Astrocyte (in vitro differentiated cells and primary cell): Measurements from ENCODE around the gene ROR2. TPM values are rescaled to one million over a fixed set of nuclear protein-coding genes. Genes with fewer than 3 reads are reported as not detected.

ENCODE experiments used
- DNase-seq: peaks from one replicate; pipeline ENCODE4 v3.0.0-alpha.2; 2010; ENCODE audit warnings: low read depth
- FAIRE-seq: peaks from 2 replicates; lab custom pipeline; 2011; peaks lifted over from hg19 to GRCh38; lab: Jason Lieb, UNC
- H2AFZ ChIP-seq: 2 replicates; pipeline ENCODE4 v1.6.0; 2012; ENCODE audit warnings: low read depth, low read length, inconsistent platforms
- H3K27ac ChIP-seq: 2 replicates; pipeline ENCODE4 v1.5.1; 2011; ENCODE audit warnings: low read depth, low read length, inconsistent platforms
- H3K27me3 ChIP-seq: 2 replicates; pipeline ENCODE4 v1.6.0; 2011; ENCODE audit warnings: low read length, inconsistent platforms; ENCODE audit not compliant: insufficient read depth
- H3K36me3 ChIP-seq: 2 replicates; pipeline ENCODE4 v1.5.1; 2011; ENCODE audit warnings: low read length, inconsistent platforms; ENCODE audit not compliant: insufficient read depth
- H3K4me1 ChIP-seq: 2 replicates; pipeline ENCODE4 v1.5.1; 2011; ENCODE audit warnings: low read length, inconsistent platforms; ENCODE audit not compliant: insufficient read depth
- H3K4me2 ChIP-seq: 2 replicates; pipeline ENCODE4 v1.6.0; 2012; ENCODE audit warnings: low read length, inconsistent platforms
- H3K4me3 ChIP-seq: 2 replicates; pipeline ENCODE4 v1.5.1; 2011; ENCODE audit warnings: low read depth, mild to moderate bottlenecking, low read length, inconsistent platforms; ENCODE audit not compliant: insufficient read depth
- H3K79me2 ChIP-seq: 2 replicates; pipeline ENCODE4 v1.6.0; 2012; ENCODE audit warnings: mild to moderate bottlenecking, low read length, inconsistent platforms; ENCODE audit not compliant: insufficient read depth
- H3K9ac ChIP-seq: 2 replicates; pipeline ENCODE4 v1.6.0; 2012; ENCODE audit warnings: mild to moderate bottlenecking, low read length, inconsistent platforms
- H3K9me3 ChIP-seq: 2 replicates; pipeline ENCODE4 v1.5.1; 2012; ENCODE audit warnings: low read depth, mild to moderate bottlenecking, low read length, inconsistent platforms; ENCODE audit not compliant: insufficient read depth
- H4K20me1 ChIP-seq: 2 replicates; pipeline ENCODE4 v1.6.0; 2012; ENCODE audit warnings: low read length, inconsistent platforms; ENCODE audit not compliant: insufficient read depth
- H3K27ac Mint-ChIP-seq: one replicate; pipeline ENCODE4 v1.8.0; 2021; ENCODE audit warnings: mild to moderate bottlenecking, mixed read lengths; ENCODE audit not compliant: unreplicated experiment
- H3K27me3 Mint-ChIP-seq: one replicate; pipeline ENCODE4 v1.8.0; 2021; ENCODE audit warnings: low read depth, mixed read lengths; ENCODE audit not compliant: unreplicated experiment
- H3K36me3 Mint-ChIP-seq: one replicate; pipeline ENCODE4 v1.8.0; 2021; ENCODE audit warnings: low read depth, mixed read lengths; ENCODE audit not compliant: unreplicated experiment
- H3K4me1 Mint-ChIP-seq: one replicate; pipeline ENCODE4 v1.8.0; 2021; ENCODE audit warnings: low read depth, mixed read lengths; ENCODE audit not compliant: unreplicated experiment
- H3K4me3 Mint-ChIP-seq: one replicate; pipeline ENCODE4 v1.8.0; 2021; ENCODE audit warnings: mild to moderate bottlenecking, moderate library complexity, mixed read lengths; ENCODE audit not compliant: unreplicated experiment
- H3K9me3 Mint-ChIP-seq: one replicate; pipeline ENCODE4 v1.8.0; 2021; ENCODE audit warnings: mild to moderate bottlenecking, mixed read lengths; ENCODE audit not compliant: unreplicated experiment
- EZH2 ChIP-seq: IDR thresholded peaks from 2 replicates; pipeline ENCODE4 v1.6.1; 2012; ENCODE audit warnings: mild to moderate bottlenecking, low read length, inconsistent platforms; ENCODE audit not compliant: insufficient read depth
- total RNA-seq: library from RNA; stranded (reverse); gene quantifications from 2 replicates; pipeline ENCODE4 v1.2.1, GENCODE V29; 2021
- TF ChIP-seq, protein P1 (sequence below): IDR thresholded peaks from 2 replicates; pipeline ENCODE4 v1.5.1; 2011; ENCODE audit warnings: low read depth, mild to moderate bottlenecking, inconsistent platforms, low read length, moderate library complexity; ENCODE audit not compliant: insufficient read depth

ROR2 gene
- total RNA-seq, 1 donor from 2014 or later, result 4.9 TPM

DNA sequence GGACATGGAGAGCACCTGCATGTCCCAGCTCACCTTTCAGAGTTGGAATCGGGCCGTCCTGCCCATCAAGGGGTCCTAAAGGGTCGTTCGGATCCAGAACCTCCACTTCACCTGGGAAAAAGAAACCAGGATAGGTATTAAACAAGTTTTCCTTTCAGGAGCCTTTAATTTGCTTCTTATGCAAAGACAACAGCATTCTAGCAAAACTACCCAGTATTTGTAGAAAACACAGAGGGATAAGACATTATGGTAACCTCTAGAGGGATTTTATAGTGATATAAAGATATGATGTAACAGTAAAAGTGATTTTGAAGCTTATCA, 174.4 kb downstream of the ROR2 start:
- no peak overlapping the region for H3K4me2 ChIP-seq
- H4K20me1 ChIP-seq, result no peaks in the 10 kb centered on the region
- FAIRE-seq (no peak), DNase-seq (no peak)
- Mint-ChIP-seq H3K4me1 (peaks cover 50% of the 10 kb centered on the region), H3K27ac (peak overlapping the region; percentile 49), H3K9me3 (no peaks in the 10 kb centered on the region), H3K27me3 (peaks cover 3% of the 10 kb centered on the region), H3K4me3 (no peak overlapping the region), H3K36me3 (peaks cover 2% of the 10 kb centered on the region)
- no peaks in the 10 kb centered on the region for H3K9me3 ChIP-seq
- no peak overlapping the region for H2AFZ ChIP-seq
- H3K4me3 ChIP-seq, result no peak overlapping the region
- no peak overlapping the region for H3K9ac ChIP-seq
- H3K27me3 ChIP-seq, result peaks cover 15% of the 10 kb centered on the region
- TF ChIP-seq, protein P1, sequence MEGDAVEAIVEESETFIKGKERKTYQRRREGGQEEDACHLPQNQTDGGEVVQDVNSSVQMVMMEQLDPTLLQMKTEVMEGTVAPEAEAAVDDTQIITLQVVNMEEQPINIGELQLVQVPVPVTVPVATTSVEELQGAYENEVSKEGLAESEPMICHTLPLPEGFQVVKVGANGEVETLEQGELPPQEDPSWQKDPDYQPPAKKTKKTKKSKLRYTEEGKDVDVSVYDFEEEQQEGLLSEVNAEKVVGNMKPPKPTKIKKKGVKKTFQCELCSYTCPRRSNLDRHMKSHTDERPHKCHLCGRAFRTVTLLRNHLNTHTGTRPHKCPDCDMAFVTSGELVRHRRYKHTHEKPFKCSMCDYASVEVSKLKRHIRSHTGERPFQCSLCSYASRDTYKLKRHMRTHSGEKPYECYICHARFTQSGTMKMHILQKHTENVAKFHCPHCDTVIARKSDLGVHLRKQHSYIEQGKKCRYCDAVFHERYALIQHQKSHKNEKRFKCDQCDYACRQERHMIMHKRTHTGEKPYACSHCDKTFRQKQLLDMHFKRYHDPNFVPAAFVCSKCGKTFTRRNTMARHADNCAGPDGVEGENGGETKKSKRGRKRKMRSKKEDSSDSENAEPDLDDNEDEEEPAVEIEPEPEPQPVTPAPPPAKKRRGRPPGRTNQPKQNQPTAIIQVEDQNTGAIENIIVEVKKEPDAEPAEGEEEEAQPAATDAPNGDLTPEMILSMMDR, result no peak
- TF ChIP-seq EZH2, result no peak
- peaks cover 14% of the 10 kb centered on the region for H3K4me1 ChIP-seq
- no peaks in the 10 kb centered on the region for H3K79me2 ChIP-seq
- no peaks in the 10 kb centered on the region for H3K36me3 ChIP-seq
- no peak overlapping the region for H3K27ac ChIP-seq

DNA sequence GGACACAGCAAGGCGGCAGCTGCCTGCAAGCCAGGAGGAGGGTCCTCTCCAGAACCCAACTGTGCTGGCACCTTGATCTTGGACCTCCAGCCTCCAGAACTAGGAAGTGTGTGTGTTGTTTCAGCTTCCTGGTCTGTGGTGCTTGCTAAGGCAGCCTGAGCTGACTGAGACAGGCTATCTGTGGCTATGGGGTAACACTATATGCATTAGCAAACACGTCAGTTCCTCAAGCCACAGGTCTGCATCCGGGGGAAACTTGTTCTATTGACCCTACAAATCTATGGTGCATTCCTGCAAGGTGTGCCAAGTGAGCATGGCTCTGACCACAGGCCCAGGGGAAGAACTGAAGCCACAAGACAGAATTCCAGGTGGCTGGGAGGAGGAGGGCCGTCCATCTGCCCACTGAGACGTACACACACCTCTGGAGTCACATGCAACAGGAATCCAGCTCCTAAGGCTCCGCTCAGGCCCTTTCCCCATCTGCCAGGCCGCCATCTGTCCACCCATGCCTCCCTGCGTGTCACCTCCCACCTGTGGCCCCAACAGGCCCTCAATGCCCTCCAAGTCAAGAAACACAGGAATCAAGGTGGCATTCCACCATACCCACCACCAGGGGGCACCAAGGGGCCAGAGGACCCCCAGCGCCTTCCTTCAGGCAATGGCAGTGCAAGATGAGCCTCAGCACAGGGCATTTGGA, 174.9 kb downstream of the ROR2 start:
- no peak overlapping the region for H3K4me3 ChIP-seq
- peaks cover 16% of the 10 kb centered on the region for H3K4me1 ChIP-seq

More for the DNA sequence above, 174.9 kb downstream of the ROR2 start:
- H3K36me3 ChIP-seq, result no peaks in the 10 kb centered on the region
- H3K27me3 ChIP-seq, result peaks cover 15% of the 10 kb centered on the region
- DNase-seq, result no peak
- TF ChIP-seq, protein P1, result peak; percentile 81
- no peak for TF ChIP-seq EZH2
- peaks cover 3% of the 10 kb centered on the region for H3K27me3 Mint-ChIP-seq
- no peak for FAIRE-seq
- no peaks in the 10 kb centered on the region for H3K9me3 Mint-ChIP-seq
- H3K4me2 ChIP-seq, result no peak overlapping the region
- no peak overlapping the region for H3K4me3 Mint-ChIP-seq
- H2AFZ ChIP-seq, result no peak overlapping the region
- H3K9ac ChIP-seq, result no peak overlapping the region
- H3K36me3 Mint-ChIP-seq, result peaks cover 2% of the 10 kb centered on the region
- H3K27ac ChIP-seq, result no peak overlapping the region
- H3K4me1 Mint-ChIP-seq, result peaks cover 55% of the 10 kb centered on the region
- no peaks in the 10 kb centered on the region for H3K9me3 ChIP-seq
- no peaks in the 10 kb centered on the region for H3K79me2 ChIP-seq
- no peak overlapping the region for H3K27ac Mint-ChIP-seq
- H4K20me1 ChIP-seq, result no peaks in the 10 kb centered on the region
